Astrocyte of the spinal cord (primary cell): ENCODE data around the gene ZNF335.
A peak's percentile ranks its signal among the peaks of the same experiment; 100 is the strongest.

Experiments
- DNase-seq: peaks from one replicate; pipeline ENCODE4 v3.0.0; 2011; ENCODE audit warnings: low read depth, low spot score
- H3K4me3 ChIP-seq: 2 replicates; pipeline ENCODE4 v1.5.1; 2011; ENCODE audit warnings: low read depth, mild to moderate bottlenecking, low read length, moderate library complexity
- in situ Hi-C: cut with HindIII; loops from 2 replicates; pipeline ENCODE4 v1.10.0; 2017; ENCODE audit warnings: low sequenced_read_pairs
- TF ChIP-seq, protein P1 (sequence below): IDR thresholded peaks from 2 replicates; pipeline ENCODE4 v1.5.1; 2012; ENCODE audit warnings: low read depth, mild to moderate bottlenecking, low read length, inconsistent platforms

ZNF335 gene

GRCh38 chr20:45921337-45922189 is 50.4 kb downstream of the ZNF335 start:
- no peak for DNase-seq
- in situ Hi-C loops, result no loop called here
- TF ChIP-seq, protein P1, sequence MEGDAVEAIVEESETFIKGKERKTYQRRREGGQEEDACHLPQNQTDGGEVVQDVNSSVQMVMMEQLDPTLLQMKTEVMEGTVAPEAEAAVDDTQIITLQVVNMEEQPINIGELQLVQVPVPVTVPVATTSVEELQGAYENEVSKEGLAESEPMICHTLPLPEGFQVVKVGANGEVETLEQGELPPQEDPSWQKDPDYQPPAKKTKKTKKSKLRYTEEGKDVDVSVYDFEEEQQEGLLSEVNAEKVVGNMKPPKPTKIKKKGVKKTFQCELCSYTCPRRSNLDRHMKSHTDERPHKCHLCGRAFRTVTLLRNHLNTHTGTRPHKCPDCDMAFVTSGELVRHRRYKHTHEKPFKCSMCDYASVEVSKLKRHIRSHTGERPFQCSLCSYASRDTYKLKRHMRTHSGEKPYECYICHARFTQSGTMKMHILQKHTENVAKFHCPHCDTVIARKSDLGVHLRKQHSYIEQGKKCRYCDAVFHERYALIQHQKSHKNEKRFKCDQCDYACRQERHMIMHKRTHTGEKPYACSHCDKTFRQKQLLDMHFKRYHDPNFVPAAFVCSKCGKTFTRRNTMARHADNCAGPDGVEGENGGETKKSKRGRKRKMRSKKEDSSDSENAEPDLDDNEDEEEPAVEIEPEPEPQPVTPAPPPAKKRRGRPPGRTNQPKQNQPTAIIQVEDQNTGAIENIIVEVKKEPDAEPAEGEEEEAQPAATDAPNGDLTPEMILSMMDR, result no peak
- H3K4me3 ChIP-seq, result no peak overlapping the region

DNA sequence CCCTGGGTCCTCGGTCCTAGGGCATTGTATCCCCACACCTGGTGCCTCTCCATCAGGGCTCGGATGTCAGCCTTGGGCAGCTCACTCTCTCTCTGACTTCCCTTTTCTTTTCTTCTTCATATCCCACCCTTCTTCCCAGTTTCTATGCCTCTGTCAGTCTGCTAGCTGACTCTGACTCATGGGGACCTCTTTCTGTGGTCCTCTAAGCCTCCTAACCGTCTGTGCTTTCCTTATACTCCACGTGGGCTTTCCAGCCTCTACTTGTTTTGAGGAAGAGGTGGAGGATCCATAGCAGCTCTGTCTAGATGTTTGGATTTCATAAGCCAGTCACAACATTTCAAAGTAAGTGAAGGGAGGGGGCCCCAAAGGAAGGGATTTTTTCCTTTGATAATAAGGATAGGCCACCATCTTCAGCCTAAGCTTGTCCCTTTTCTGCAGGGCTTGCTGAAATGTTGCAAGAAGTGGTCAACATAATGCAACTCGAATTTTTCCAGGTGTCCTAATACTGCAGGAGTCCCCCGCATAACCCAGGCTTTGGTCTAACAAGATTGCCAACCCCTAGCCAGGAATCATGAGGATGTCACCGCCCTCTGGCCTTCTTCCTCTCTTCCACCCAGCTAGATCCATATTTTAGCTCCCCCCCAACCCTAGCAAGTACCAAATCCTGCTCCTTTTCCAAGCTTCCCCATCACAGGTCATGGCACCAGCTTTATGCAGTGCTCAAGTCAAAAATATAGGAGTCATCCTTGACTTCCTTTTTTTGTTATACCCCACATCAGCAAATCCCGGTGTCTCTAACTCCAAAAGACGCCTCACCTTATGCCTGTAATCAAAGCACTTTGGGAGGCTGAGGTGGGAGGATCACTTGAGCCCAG is 51.3 kb downstream of the ZNF335 start:
- H3K4me3 ChIP-seq, result no peak overlapping the region
- DNase-seq, result peak; percentile 27
- in situ Hi-C loops, result no loop called here
- TF ChIP-seq, protein P1, result no peak

DNA sequence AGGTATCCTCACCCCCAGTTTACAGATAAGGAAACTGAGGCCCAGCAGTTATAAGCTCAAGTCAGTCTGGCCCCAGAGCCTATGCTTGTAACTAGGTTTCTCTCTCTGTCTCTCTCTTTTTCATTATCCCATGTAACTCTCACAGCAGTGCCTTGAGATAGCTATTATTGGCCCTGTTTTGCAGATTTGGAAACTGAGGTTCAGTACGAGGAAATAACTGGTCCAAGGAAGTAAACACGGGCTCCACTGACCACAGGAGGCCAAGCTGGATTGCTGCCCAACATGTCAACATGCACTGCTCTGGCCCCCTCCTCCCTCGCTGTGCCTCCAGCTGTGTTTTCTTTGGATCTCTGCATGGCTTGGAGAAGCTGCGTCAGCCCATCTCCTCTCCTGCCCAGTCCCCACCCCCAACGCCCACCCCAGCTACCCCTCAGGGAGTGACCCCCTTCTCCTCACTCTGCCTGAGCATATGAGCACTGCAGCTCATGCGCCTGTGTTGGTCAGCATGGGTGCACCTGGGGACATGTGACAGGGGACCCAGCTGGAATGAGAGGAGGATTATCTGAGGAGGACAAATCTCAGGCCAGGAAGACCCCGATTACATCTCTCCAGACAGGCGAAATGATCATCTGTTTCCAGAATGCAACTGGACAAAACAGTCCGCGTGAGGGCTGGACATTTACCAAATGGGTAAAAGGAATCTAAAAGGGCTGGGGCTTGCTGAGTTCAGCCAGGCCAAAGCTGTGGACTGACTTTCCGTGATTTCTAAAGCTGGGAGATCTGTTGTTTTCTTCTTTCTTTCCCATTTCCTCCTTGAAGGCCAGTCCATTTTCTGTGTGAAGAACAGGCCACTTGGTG is 52.2 kb downstream of the ZNF335 start:
- in situ Hi-C loops, result no loop called here
- DNase-seq, result peak; percentile 90
- no peak overlapping the region for H3K4me3 ChIP-seq
- TF ChIP-seq, protein P1, result no peak

DNA sequence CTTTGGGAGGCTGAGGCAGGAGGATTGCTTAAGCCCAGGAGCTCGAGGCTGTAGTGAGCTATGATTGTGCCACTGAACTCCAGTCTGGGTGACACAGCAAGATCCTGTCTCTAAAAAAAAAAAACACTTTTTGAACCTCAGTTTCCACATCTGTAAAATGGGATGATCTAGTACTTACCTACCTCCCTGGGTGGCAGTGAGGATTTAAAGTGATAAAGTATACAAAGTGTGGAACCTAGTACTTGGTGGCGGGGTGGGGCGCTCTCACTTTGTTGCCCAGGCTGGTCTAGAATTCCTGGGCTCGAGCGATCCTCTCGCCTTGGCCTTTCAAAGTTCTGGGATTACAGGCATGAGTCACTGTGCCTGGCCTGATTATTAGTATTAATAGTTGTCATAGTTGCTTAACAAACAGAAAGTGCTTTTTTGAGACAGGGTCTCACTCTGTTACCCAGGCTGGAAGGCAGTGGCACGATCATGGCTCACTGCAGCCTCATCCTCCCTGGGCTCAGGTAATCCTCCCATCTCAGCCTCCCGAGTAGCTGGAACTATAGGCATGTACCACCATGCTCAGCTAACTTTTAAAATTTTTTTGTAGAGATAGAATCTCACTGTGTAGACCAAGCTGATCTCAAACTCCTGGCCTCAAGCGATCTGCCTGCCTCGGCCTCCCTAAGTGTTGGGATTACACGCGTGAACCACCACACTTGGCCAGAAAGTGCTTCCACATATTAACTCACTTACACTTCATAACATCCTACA is 53.0 kb downstream of the ZNF335 start:
- DNase-seq, result no peak
- H3K4me3 ChIP-seq, result no peak overlapping the region
- in situ Hi-C loops, result no loop called here
- TF ChIP-seq, protein P1, result no peak

- DNase-seq, result peak; percentile 46
- in situ Hi-C loops, result no loop called here
- H3K4me3 ChIP-seq, result no peak overlapping the region
- TF ChIP-seq, protein P1, result no peak
Measured at GRCh38 chr20:45918182-45918737, 53.7 kb downstream of the ZNF335 start.
